Measurements from ENCODE around the gene MAEL.

Gene MAEL

DNA sequence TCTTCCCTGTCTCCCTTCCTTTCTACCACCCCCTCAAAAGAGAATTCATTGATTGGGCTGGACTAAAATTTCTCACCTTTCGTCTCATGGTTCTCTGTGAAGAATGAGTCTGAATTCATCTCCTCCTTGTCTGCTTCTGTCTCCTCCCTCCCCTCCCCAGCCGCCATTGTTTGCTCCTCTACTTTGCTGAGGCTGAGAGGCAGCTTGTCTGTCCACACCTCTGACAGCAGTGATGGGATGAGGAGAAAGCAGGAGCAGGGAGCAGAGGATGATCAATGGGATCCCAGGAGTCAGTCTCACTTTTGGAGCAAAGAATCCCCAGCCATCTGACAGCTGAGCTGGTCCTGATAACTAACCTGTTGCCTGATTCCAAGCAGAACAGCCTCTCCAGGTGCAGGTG, 16.3 kb upstream of the MAEL start:
- TF ChIP-seq Cebpa-rat (IDR thresholded peaks at IDR 0.05): no peak
- Histone ChIP-seq H3K4me1 (peaks cover 16 to 26% (median 23%) of the 10 kb centered on the region in 10 experiments; a peak in 19 of 20 replicates), H3K27ac (no peak overlapping the region), H3K9me3 (replicated peaks in 1 of 11) (no peaks in the 10 kb centered on the region), H3K27me3 (peaks cover 6 to 37% (median 23%) of the 10 kb centered on the region in 11 experiments; a peak in 18 of 22 replicates), H3K9ac (no peak overlapping the region), H3K4me2 (peak overlapping the region in 2 of 11 experiments; percentile 29 to 50; a peak in 4 of 22 replicates), H4K20me1 (peaks cover 0 to 4% (median 0%) of the 10 kb centered on the region in 11 experiments; a peak in 1 of 22 replicates), H3K36me3 (no peaks in the 10 kb centered on the region), H3K4me3 (no peak overlapping the region)

DNA sequence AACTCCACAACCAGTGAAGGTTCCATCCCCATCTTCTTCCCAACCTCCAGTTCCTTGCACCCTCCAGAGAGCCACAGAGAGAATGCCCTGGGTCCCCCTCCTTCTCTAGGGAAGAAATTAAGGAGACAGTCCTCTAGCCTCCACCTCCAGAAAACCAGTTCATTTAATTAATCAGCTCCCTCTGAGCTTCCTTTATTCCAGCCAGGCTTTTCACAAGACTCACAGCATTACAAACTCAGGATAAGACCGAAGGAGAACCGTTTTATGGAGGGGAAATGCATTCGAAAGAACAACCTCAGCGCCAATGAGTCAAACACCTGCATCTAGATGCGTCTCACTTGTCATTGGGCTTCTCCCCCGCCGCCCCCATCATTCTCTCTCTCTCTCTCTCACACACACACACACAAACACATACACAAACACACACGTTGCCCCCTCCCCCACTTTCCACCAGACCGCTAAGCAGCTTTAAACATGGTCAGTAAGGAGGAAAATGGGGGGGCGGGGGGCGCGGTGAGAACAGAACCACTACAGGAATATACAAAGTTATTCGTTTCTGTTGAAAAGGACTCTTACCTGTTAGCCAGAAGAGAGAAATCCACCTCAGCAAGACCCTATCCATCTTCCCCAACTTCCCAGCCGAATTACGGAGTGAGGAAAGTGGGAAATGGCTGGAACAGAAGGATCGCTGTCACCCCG, 14.3 kb upstream of the MAEL start:
- Histone ChIP-seq H3K27ac (peak overlapping the region in 9 of 11 experiments; percentile 16 to 69 (median 61); a peak in 15 of 22 replicates), H3K4me3 (peak overlapping the region; percentile 73 to 84 (median 78)), H3K4me2 (peak overlapping the region; percentile 74 to 99 (median 95))

GRCh38 chr1:166975361-166976129, 13.5 kb upstream of the MAEL start, which contains the start of gene ILDR2:
ILDR2 (minus strand) TSS chr1:166975540; CDS start chr1:166975268, 272 bp downstream.
- Histone ChIP-seq H3K36me3 (no peaks in the 10 kb centered on the region), H3K27me3 (peaks cover 6 to 37% (median 23%) of the 10 kb centered on the region in 11 experiments; a peak in 18 of 22 replicates), H3K9ac (peak within 1 kb of the TSS; percentile 69 to 82 (median 77)), H3K4me1 (peaks cover 10 to 16% (median 12%) of the 10 kb centered on the region in 10 experiments; a peak in 17 of 20 replicates), H3K9me3 (replicated peaks in 1 of 11) (no peaks in the 10 kb centered on the region), H3K4me2 (peak within 1 kb of the TSS; percentile 74 to 99 (median 95)), H4K20me1 (peaks cover 0 to 4% (median 0%) of the 10 kb centered on the region in 11 experiments; a peak in 1 of 22 replicates), H3K4me3 (peak within 1 kb of the TSS; percentile 73 to 84 (median 78)), H3K27ac (peak within 1 kb of the TSS in 10 of 11 experiments; percentile 16 to 69 (median 61); a peak in 20 of 22 replicates)
- no peak for TF ChIP-seq Cebpa-rat (IDR thresholded peaks at IDR 0.05)

More for the DNA sequence above, 14.3 kb upstream of the MAEL start:
- H4K20me1 ChIP-seq: peaks cover 0 to 4% (median 0%) of the 10 kb centered on the region in 11 experiments; a peak in 1 of 22 replicates
- no peak for TF ChIP-seq Cebpa-rat (IDR thresholded peaks at IDR 0.05)
- H3K4me1 ChIP-seq: peaks cover 10 to 17% (median 13%) of the 10 kb centered on the region in 10 experiments; a peak in 18 of 20 replicates
- H3K9me3 ChIP-seq (replicated peaks in 1 of 11): no peaks in the 10 kb centered on the region
- H3K36me3 ChIP-seq: no peaks in the 10 kb centered on the region
- H3K27me3 ChIP-seq: peaks cover 6 to 37% (median 23%) of the 10 kb centered on the region in 11 experiments; a peak in 18 of 22 replicates
- peak overlapping the region; percentile 69 to 82 (median 77) for H3K9ac ChIP-seq

DNA sequence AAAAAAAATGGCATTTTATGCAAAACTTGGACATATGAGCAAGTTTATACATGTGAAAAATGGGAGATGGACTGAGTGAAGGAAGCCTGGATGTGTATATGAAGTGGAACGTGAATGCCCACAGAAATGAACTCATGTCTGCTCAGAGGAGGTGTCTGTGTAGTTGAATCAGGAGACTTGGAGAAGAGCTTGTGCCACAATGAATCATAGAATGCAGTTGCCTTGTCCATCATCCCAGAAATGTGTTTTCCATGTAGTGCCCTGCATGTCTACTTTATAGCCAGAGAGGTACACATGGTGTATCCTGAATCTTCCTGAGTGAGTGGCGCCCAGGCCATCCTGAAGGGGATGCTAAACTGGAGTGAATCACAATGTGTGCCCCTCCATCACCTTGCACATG, 11.1 kb upstream of the MAEL start:
- peaks cover 0 to 4% (median 0%) of the 10 kb centered on the region in 11 experiments; a peak in 1 of 22 replicates for H4K20me1 ChIP-seq
- H3K4me3 ChIP-seq: no peak overlapping the region
- H3K27me3 ChIP-seq: peaks cover 6 to 36% (median 23%) of the 10 kb centered on the region in 11 experiments; a peak in 18 of 22 replicates
- H3K9ac ChIP-seq: no peak overlapping the region
- no peaks in the 10 kb centered on the region for H3K9me3 ChIP-seq (replicated peaks in 1 of 11)
- no peak overlapping the region for H3K4me2 ChIP-seq
- TF ChIP-seq Cebpa-rat (IDR thresholded peaks at IDR 0.05): no peak
- H3K27ac ChIP-seq: no peak overlapping the region
- no peaks in the 10 kb centered on the region for H3K36me3 ChIP-seq
- H3K4me1 ChIP-seq: peaks cover 0 to 16% (median 10%) of the 10 kb centered on the region in 10 experiments; a peak in 13 of 20 replicates

- H3K4me2 ChIP-seq: no peak overlapping the region
- H3K4me3 ChIP-seq: no peak overlapping the region
- no peaks in the 10 kb centered on the region for H3K36me3 ChIP-seq
- peaks cover 0 to 16% (median 10%) of the 10 kb centered on the region in 10 experiments; a peak in 12 of 20 replicates for H3K4me1 ChIP-seq
- H3K9ac ChIP-seq: no peak overlapping the region
- no peak for TF ChIP-seq Cebpa-rat (IDR thresholded peaks at IDR 0.05)
- peaks cover 6 to 32% (median 21%) of the 10 kb centered on the region in 11 experiments; a peak in 18 of 22 replicates for H3K27me3 ChIP-seq
- H4K20me1 ChIP-seq: 0 out of 22 replicates have a peak, but pooled peaks cover 0 to 4% (median 0%) of the 10 kb centered on the region in 11 experiments
- no peak overlapping the region for H3K27ac ChIP-seq
- H3K9me3 ChIP-seq (replicated peaks in 1 of 11): no peaks in the 10 kb centered on the region
These were observed 10.3 kb upstream of the MAEL start for GRCh38 chr1:166978821-166979220.

DNA sequence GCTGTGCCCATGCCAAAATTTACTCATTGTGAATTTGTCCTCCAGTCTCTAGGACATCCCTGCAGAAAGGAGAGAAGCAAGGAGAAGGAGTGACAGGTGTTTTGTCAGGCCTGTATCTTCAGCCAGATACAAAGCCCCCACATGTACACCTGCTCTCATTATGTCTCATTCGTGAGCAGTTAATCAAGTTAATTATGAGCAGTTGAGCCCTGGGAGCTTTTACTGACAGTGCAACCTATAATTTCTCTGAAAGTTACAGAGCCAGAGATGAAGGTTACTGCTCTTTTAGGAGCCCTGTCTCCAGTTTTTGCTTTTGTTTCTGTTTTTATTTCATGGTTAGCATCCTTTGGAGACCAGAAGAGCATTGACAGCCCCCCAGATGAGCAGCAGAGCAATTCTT, 8.7 kb upstream of the MAEL start:
- H3K4me2 ChIP-seq: no peak overlapping the region
- no peak overlapping the region for H3K4me3 ChIP-seq
- H4K20me1 ChIP-seq: 0 out of 22 replicates have a peak, but pooled peaks cover 0 to 4% (median 0%) of the 10 kb centered on the region in 11 experiments
- no peak overlapping the region for H3K27ac ChIP-seq
- H3K36me3 ChIP-seq: no peaks in the 10 kb centered on the region
- no peak for TF ChIP-seq Cebpa-rat (IDR thresholded peaks at IDR 0.05)
- H3K4me1 ChIP-seq: peaks cover 0 to 4% (median 0%) of the 10 kb centered on the region in 10 experiments; a peak in 2 of 20 replicates
- H3K27me3 ChIP-seq: peaks cover 0 to 16% (median 8%) of the 10 kb centered on the region in 11 experiments; a peak in 12 of 22 replicates
- H3K9ac ChIP-seq: no peak overlapping the region
- H3K9me3 ChIP-seq (replicated peaks in 1 of 11): no peaks in the 10 kb centered on the region

- H3K4me2 ChIP-seq: no peak overlapping the region
These were observed 8.3 kb upstream of the MAEL start for GRCh38 chr1:166980818-166981217.

DNA sequence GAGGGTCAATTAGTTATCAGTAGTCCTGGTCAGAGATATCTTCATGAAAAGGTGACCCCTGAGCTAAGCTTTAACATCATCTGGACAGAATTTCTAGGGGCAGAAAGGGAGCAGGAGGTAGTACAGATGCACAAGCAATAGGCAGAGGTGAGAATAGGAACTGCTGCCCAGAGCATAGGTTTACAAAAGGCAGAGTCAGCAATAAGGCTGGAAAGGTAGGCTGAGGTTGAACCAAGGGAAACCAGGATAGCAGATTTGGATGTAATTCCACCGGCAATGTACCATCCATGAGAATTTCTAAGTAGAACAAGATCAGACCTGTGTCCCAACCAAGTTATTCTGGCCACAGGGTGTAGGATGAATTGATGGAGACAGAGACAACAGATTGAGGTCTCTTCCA, 7.5 kb upstream of the MAEL start:
- Histone ChIP-seq H3K4me1 (no peaks in the 10 kb centered on the region), H4K20me1 (0 out of 22 replicates have a peak, but pooled peaks cover 0 to under 1% (median 0%) of the 10 kb centered on the region in 11 experiments), H3K4me2 (no peak overlapping the region), H3K4me3 (no peak overlapping the region), H3K27ac (no peak overlapping the region), H3K9me3 (replicated peaks in 1 of 11) (no peaks in the 10 kb centered on the region), H3K36me3 (no peaks in the 10 kb centered on the region), H3K27me3 (peaks cover 0 to 4% (median 2%) of the 10 kb centered on the region in 11 experiments; a peak in 5 of 22 replicates), H3K9ac (no peak overlapping the region)
- no peak for TF ChIP-seq Cebpa-rat (IDR thresholded peaks at IDR 0.05)

More at GRCh38 chr1:166980818-166981217, 8.3 kb upstream of the MAEL start:
- no peak for TF ChIP-seq Cebpa-rat (IDR thresholded peaks at IDR 0.05)
- Histone ChIP-seq H3K4me1 (peaks cover 0 to 4% (median 0%) of the 10 kb centered on the region in 10 experiments; a peak in 2 of 20 replicates), H3K36me3 (no peaks in the 10 kb centered on the region), H3K27ac (no peak overlapping the region), H4K20me1 (0 out of 22 replicates have a peak, but pooled peaks cover 0 to 4% (median 0%) of the 10 kb centered on the region in 11 experiments), H3K4me3 (no peak overlapping the region), H3K9ac (no peak overlapping the region), H3K27me3 (peaks cover 0 to 12% (median 7%) of the 10 kb centered on the region in 11 experiments; a peak in 12 of 22 replicates), H3K9me3 (replicated peaks in 1 of 11) (no peaks in the 10 kb centered on the region)

All from BLaER1 treated with 17β-estradiol and CSF1 and Interleukin-3, amounts not matched to agents 10 nM and 100 nM (cell line).